Natural killer cell (primary cell): ENCODE data around the gene TPM1. TPM values are rescaled to one million over a fixed set of nuclear protein-coding genes. Genes with fewer than 3 reads are reported as not detected.

Experiments used
- ATAC-seq, 3 donors: fragments of 150-1000 bp in 2 of 3; fragments of 200-7000 bp in 1 of 3; cut with Tn5 transposase; 1 replicate in 1 of 3; 2 replicates in 2 of 3; pipeline ENCODE4 v1.10.0; 2021; ENCODE audit warnings: mild to moderate bottlenecking in 2 of 3, moderate library complexity in 2 of 3
- DNase-seq, 2 donors: peaks; one replicate each; pipeline versions ENCODE4 v3.0.0 to v3.0.0-alpha.2; 2013 to 2021; ENCODE audit warnings: mixed read lengths in 1 of 2
- H3K27ac ChIP-seq: one replicate; pipeline ENCODE4 v1.5.1; 2013; ENCODE audit warnings: mild to moderate bottlenecking, low read length
- H3K27me3 ChIP-seq: one replicate; pipeline ENCODE4 v1.6.1; 2013; ENCODE audit warnings: low read length; ENCODE audit not compliant: control insufficient read depth, insufficient read depth
- H3K36me3 ChIP-seq: one replicate; pipeline ENCODE4 v1.6.1; 2013; ENCODE audit warnings: low read length; ENCODE audit not compliant: control insufficient read depth, insufficient read depth
- H3K4me1 ChIP-seq: one replicate; pipeline ENCODE4 v1.6.1; 2013; ENCODE audit warnings: low read length; ENCODE audit not compliant: control insufficient read depth, insufficient read depth
- H3K4me3 ChIP-seq: one replicate; pipeline ENCODE4 v1.5.1; 2013; ENCODE audit warnings: low read length
- H3K9me3 ChIP-seq: one replicate; pipeline ENCODE4 v1.6.1; 2013; ENCODE audit warnings: low read length; ENCODE audit not compliant: control insufficient read depth, insufficient read depth
- H3K27ac Mint-ChIP-seq, 2 donors: one replicate each; pipeline ENCODE4 v1.8.0; 2022; ENCODE audit warnings: mild to moderate bottlenecking in 2 of 2, mixed read lengths in 2 of 2, moderate library complexity in 1 of 2
- H3K27me3 Mint-ChIP-seq, 2 donors: one replicate each; pipeline ENCODE4 v1.8.0; 2022; ENCODE audit warnings: low read depth in 2 of 2, mixed read lengths in 2 of 2
- H3K36me3 Mint-ChIP-seq: one replicate; pipeline ENCODE4 v1.8.0; 2022; ENCODE audit warnings: mixed read lengths
- H3K4me1 Mint-ChIP-seq, 2 donors: one replicate each; pipeline ENCODE4 v1.8.0; 2022; ENCODE audit warnings: mixed read lengths in 2 of 2
- H3K4me3 Mint-ChIP-seq: one replicate; pipeline ENCODE4 v1.8.0; 2022; ENCODE audit warnings: mild to moderate bottlenecking, moderate library complexity, mixed read lengths
- H3K9me3 Mint-ChIP-seq, 2 donors: one replicate each; pipeline ENCODE4 v1.8.0; 2022; ENCODE audit warnings: mixed read lengths in 2 of 2
- WGBS: methylation state at CpG from one replicate; pipeline ENCODE4 v1.1.7; 2013; ENCODE audit warnings: missing lambda C conversion rate; ENCODE audit not compliant: insufficient coverage; 5-methylcytosine and 5-hydroxymethylcytosine counted together
- intact Hi-C: fragments of 100-400 bp; cut with micrococcal nuclease; formaldehyde crosslinking; loops from one replicate; pipeline ENCODE4 v1.14.2; 2022
- total RNA-seq, 4 donors: library from RNA; stranded (reverse); fragments of 120-200 nt in 1 of 4; gene quantifications; one replicate each; pipeline versions ENCODE4 v1.2.3 to v1.2.4, GENCODE V29; 2013 to 2022
- TF ChIP-seq, protein P1 (sequence below): fragments of 200-600 bp; IDR thresholded peaks from one replicate; pipeline ENCODE4 v1.8.0; 2022; ENCODE audit warnings: antibody characterized with exemption

The TPM1 gene
- total RNA-seq, 3 donors from 2014 or later (not counting 1 experiment from before 2014, with no cell fraction given), result 21.5 to 33.0 (median 25.6) TPM

- 84% methylated on average over 9 of the region's 9 CpGs for WGBS
- H3K36me3 ChIP-seq, result no peaks in the 10 kb centered on the region
- H3K4me1 Mint-ChIP-seq, result no peaks in the 10 kb centered on the region
These were observed 22.9 kb upstream of the TPM1 start for GRCh38 chr15:63019511-63020109.

DNA sequence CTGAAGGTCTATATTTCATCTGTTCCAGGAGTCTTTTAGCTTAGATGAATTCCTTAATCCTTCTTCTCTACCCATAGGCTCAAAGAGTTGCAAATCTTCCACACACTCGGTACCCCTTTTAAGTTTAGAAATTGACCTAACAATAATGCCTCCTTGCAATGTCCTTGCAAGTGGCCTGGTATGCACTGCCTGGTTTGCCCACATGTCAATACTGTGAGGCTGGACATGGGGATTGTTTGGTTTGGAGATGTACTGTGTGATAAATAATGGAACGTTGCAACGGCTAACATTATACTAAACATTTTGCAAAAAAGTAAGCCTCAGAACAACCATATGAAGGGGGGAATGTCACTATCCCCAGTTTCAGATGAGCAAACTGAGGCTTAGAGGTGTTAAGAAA lies 22.4 kb upstream of the TPM1 start:
- Mint-ChIP-seq H3K36me3 (no peaks in the 10 kb centered on the region), H3K27ac (no peak overlapping the region), H3K4me1 (no peaks in the 10 kb centered on the region), H3K27me3 (no peaks in the 10 kb centered on the region), H3K9me3 (no peaks in the 10 kb centered on the region), H3K4me3 (no peak overlapping the region)
- no peak overlapping the region for H3K4me3 ChIP-seq
- H3K36me3 ChIP-seq, result no peaks in the 10 kb centered on the region
- H3K27ac ChIP-seq, result no peak overlapping the region
- no peaks in the 10 kb centered on the region for H3K9me3 ChIP-seq
- WGBS, result 90% methylated on average over 1 of the region's 3 CpGs
- no peaks in the 10 kb centered on the region for H3K27me3 ChIP-seq
- intact Hi-C loops, result no loop called here
- TF ChIP-seq, protein P1, sequence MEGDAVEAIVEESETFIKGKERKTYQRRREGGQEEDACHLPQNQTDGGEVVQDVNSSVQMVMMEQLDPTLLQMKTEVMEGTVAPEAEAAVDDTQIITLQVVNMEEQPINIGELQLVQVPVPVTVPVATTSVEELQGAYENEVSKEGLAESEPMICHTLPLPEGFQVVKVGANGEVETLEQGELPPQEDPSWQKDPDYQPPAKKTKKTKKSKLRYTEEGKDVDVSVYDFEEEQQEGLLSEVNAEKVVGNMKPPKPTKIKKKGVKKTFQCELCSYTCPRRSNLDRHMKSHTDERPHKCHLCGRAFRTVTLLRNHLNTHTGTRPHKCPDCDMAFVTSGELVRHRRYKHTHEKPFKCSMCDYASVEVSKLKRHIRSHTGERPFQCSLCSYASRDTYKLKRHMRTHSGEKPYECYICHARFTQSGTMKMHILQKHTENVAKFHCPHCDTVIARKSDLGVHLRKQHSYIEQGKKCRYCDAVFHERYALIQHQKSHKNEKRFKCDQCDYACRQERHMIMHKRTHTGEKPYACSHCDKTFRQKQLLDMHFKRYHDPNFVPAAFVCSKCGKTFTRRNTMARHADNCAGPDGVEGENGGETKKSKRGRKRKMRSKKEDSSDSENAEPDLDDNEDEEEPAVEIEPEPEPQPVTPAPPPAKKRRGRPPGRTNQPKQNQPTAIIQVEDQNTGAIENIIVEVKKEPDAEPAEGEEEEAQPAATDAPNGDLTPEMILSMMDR, result no peak
- H3K4me1 ChIP-seq, result no peaks in the 10 kb centered on the region
- DNase-seq (no peak), ATAC-seq (no peak)

More at GRCh38 chr15:63019511-63020109, 22.9 kb upstream of the TPM1 start:
- Histone ChIP-seq H3K4me1 (no peaks in the 10 kb centered on the region), H3K27ac (no peak overlapping the region), H3K9me3 (no peaks in the 10 kb centered on the region), H3K4me3 (no peak overlapping the region), H3K27me3 (no peaks in the 10 kb centered on the region)
- H3K36me3 Mint-ChIP-seq, result no peaks in the 10 kb centered on the region
- no peaks in the 10 kb centered on the region for H3K9me3 Mint-ChIP-seq
- no peaks in the 10 kb centered on the region for H3K27me3 Mint-ChIP-seq
- DNase-seq (no peak), ATAC-seq (no peak)
- TF ChIP-seq, protein P1, result no peak
- intact Hi-C loops, result no loop called here
- no peak overlapping the region for H3K27ac Mint-ChIP-seq
- H3K4me3 Mint-ChIP-seq, result no peak overlapping the region

DNA sequence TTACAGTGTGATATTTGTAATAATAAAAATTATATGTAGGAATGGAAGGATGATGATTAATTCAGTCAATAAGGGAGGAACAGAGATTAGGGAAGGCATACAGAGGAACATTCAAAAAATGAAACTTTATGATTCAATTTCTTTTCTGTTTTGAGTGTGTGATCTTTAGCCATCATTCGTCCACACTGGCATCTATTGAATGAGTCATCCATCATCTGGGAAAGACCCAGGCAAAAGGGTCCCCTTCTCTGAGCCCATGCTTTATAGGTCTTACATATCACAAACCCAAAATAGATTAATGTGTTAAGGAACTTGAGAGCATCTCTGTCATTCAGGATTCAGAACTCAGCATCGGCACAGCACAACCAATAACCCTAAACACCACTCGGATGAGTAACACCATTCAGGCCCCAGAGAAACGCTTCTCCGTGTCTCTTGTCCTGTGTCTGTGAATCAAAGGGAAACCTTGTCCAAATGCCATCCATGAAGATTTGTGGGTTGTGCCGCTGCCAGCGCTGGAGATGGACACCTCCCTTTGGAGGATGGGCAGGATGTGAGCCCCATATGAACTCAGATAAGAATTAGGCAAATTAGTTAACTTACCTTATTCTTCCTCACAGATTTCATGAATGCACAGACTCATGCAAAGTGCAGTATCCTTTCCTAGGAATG lies 21.7 kb upstream of the TPM1 start:
- no peaks in the 10 kb centered on the region for H3K36me3 ChIP-seq
- H3K27ac Mint-ChIP-seq, result no peak overlapping the region
- TF ChIP-seq, protein P1, result no peak
- DNase-seq, result no peak
- H3K4me3 Mint-ChIP-seq, result no peak overlapping the region
- H3K4me1 Mint-ChIP-seq, result no peaks in the 10 kb centered on the region
- H3K27me3 Mint-ChIP-seq, result peaks cover 0 to under 1% of the 10 kb centered on the region in 2 donors
- no peak for ATAC-seq
- WGBS, result 73% methylated on average over 7 of the region's 7 CpGs
- H3K27ac ChIP-seq, result no peak overlapping the region
- no peak overlapping the region for H3K4me3 ChIP-seq
- no peaks in the 10 kb centered on the region for H3K9me3 ChIP-seq
- H3K9me3 Mint-ChIP-seq, result no peaks in the 10 kb centered on the region
- no peaks in the 10 kb centered on the region for H3K36me3 Mint-ChIP-seq
- H3K27me3 ChIP-seq, result no peaks in the 10 kb centered on the region
- intact Hi-C loops, result no loop called here
- no peaks in the 10 kb centered on the region for H3K4me1 ChIP-seq
